ENCODE measurements around the gene TP73. TPM values are rescaled to one million over a fixed set of nuclear protein-coding genes. Genes with fewer than 3 reads are reported as not detected.
"Not testable (repeated sequence)": the region's sequence is repeated elsewhere in the genome, so short reads cannot be mapped to it uniquely, and the experiment has no call there.

TP73 gene
- total RNA-seq, 3 donors from 2014 or later (not counting 1 experiment from before 2014, with no cell fraction given): 0.28 to 0.50 (median 0.39) TPM

- TF ChIP-seq CTCF (IDR thresholded peaks at IDR 0.05): no peak
- Mint-ChIP-seq H3K36me3 (no peaks in the 10 kb centered on the region), H3K4me3 (no peak overlapping the region), H3K27me3 (ENCODE audit: low read depth in 2 of 2) (no peaks in the 10 kb centered on the region), H3K27ac (no peak overlapping the region), H3K4me1 (peaks cover 0 to 9% of the 10 kb centered on the region in 2 donors), H3K9me3 (peaks cover 0 to 2% of the 10 kb centered on the region in 2 donors)
- no peaks in the 10 kb centered on the region for H3K36me3 ChIP-seq (ENCODE audit: control insufficient read depth, insufficient read depth, low read length)
- H3K9me3 ChIP-seq (ENCODE audit: control insufficient read depth, insufficient read depth, low read length): no peaks in the 10 kb centered on the region
- no peak overlapping the region for H3K4me3 ChIP-seq (ENCODE audit: low read length)
- ATAC-seq: no peak
- no peak overlapping the region for H3K27ac ChIP-seq (ENCODE audit: low read length)
- 69% methylated on average over 3 of the region's 3 CpGs for WGBS (ENCODE audit: insufficient coverage)
- H3K4me1 ChIP-seq (ENCODE audit: control insufficient read depth, insufficient read depth, low read length): peaks cover 25% of the 10 kb centered on the region
- intact Hi-C loops (cut with micrococcal nuclease): no loop called here
- no peak for DNase-seq
- H3K27me3 ChIP-seq (ENCODE audit: control insufficient read depth, insufficient read depth, low read length): no peaks in the 10 kb centered on the region
Observed at GRCh38 chr1:3722846-3723245, 70.5 kb downstream of the TP73 start.

GRCh38 chr1:3724416-3725030 lies 72.2 kb downstream of the TP73 start:
- H3K9me3 Mint-ChIP-seq; H3K4me3 ChIP-seq (ENCODE audit: low read length); H3K9me3 ChIP-seq (ENCODE audit: control insufficient read depth, insufficient read depth, low read length); H3K27ac ChIP-seq (ENCODE audit: low read length); H3K27me3 ChIP-seq (ENCODE audit: control insufficient read depth, insufficient read depth, low read length); H3K27ac Mint-ChIP-seq; H3K4me3 Mint-ChIP-seq; H3K36me3 ChIP-seq (ENCODE audit: control insufficient read depth, insufficient read depth, low read length); H3K36me3 Mint-ChIP-seq; H3K4me1 Mint-ChIP-seq; H3K27me3 Mint-ChIP-seq (ENCODE audit: low read depth in 2 of 2): not testable (repeated sequence)
- TF ChIP-seq CTCF (IDR thresholded peaks at IDR 0.05): peak; percentile 90
- peaks cover 15% of the 10 kb centered on the region for H3K4me1 ChIP-seq (ENCODE audit: control insufficient read depth, insufficient read depth, low read length)
- ATAC-seq (peak; percentile 52 to 77 (median 67)), DNase-seq (peak; percentile 71 to 87)
- 45% methylated on average over 18 of the region's 18 CpGs for WGBS (ENCODE audit: insufficient coverage)
- intact Hi-C loops (cut with micrococcal nuclease): loop anchor here (2.0 kb wide), 1 partner anchor 234 kb away; no protein-coding TSS in a partner anchor

- H3K27me3 ChIP-seq (ENCODE audit: control insufficient read depth, insufficient read depth, low read length): no peaks in the 10 kb centered on the region
- no peaks in the 10 kb centered on the region for H3K9me3 ChIP-seq (ENCODE audit: control insufficient read depth, insufficient read depth, low read length)
- Mint-ChIP-seq H3K4me1 (peaks cover 0 to 9% of the 10 kb centered on the region in 2 donors), H3K27me3 (ENCODE audit: low read depth in 2 of 2) (no peaks in the 10 kb centered on the region), H3K36me3 (no peaks in the 10 kb centered on the region), H3K9me3 (peaks cover 0 to 2% of the 10 kb centered on the region in 2 donors), H3K4me3 (no peak overlapping the region), H3K27ac (no peak overlapping the region)
- no peak for DNase-seq
- no peak overlapping the region for H3K4me3 ChIP-seq (ENCODE audit: low read length)
- no peaks in the 10 kb centered on the region for H3K36me3 ChIP-seq (ENCODE audit: control insufficient read depth, insufficient read depth, low read length)
- no peak overlapping the region for H3K27ac ChIP-seq (ENCODE audit: low read length)
- intact Hi-C loops (cut with micrococcal nuclease): loop anchor here (2.0 kb wide), 1 partner anchor 235 kb away; no protein-coding TSS in a partner anchor
- no peak for ATAC-seq
- TF ChIP-seq CTCF (IDR thresholded peaks at IDR 0.05): no peak
- WGBS (ENCODE audit: insufficient coverage): 96% methylated on average over 2 of the region's 2 CpGs
- peaks cover 9% of the 10 kb centered on the region for H3K4me1 ChIP-seq (ENCODE audit: control insufficient read depth, insufficient read depth, low read length)
Observed at GRCh38 chr1:3725366-3725765, 73.0 kb downstream of the TP73 start.

All from natural killer cell (primary cell).